Embryonic facial prominence (tissue), 1 donor: ENCODE data around the gene TNFRSF9.

Experiments
- DNase-seq: peaks from one replicate; pipeline ENCODE4 v3.0.0-alpha.2; 2016; ENCODE audit errors: extremely low spot score

Gene TNFRSF9

GRCh38 chr1:7873801-7874795 is 66.5 kb downstream of the TNFRSF9 start:
- no peak for DNase-seq

DNA sequence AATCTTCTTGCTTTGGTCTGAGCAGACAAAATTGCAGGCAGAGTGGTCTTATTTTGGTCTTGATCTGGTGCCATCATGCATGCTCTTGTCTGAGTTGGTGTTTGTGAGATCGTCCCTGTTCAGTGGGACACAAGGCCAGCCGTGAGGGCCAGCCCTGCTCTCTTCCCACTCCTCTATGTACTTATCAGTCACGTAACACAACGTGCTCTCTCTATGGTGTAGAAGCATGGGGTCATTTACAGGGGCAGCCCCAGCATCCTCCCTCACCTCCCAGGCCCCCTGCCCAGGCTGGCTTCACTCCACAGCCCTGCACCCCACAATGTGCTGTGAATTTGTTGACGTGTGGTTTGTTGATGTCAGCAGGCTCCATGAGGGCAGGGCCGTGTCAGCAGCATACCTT is 69.5 kb downstream of the TNFRSF9 start:
- no peak for DNase-seq

- DNase-seq, result no peak
These were observed 71.3 kb downstream of the TNFRSF9 start for GRCh38 chr1:7869136-7869920.

DNA sequence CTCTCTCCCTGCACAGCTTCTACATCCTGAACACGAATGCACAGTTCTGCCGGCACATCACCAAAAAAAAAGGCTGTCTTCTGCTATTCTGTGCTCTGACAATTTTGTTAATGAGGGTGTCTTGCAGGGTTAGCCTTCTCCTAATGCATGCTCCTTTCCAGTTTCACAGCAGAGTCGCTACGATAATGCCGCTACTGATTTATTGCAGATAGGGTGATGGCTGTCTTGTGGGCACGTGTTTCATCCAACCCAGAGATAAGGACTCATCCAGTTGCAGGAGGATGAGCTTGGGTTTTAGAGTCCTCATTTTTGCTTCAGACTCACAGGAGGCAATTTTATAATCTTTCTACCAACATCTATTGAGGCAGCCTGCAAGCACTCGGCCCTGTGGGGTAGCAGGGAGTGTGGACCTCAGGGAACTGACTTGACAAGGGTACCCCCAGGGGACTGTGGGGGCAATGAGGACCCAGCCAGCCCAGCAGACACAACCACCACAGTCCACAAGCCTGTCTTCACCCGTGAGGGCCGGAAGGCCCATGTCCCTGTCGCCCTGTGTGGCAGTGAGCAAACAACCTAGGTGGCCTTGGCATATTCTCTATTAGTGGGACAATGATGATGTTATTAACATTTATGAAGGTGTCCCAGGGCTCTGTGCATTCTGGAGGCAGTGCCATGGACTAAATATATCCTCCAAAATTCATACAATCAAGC is 72.4 kb downstream of the TNFRSF9 start:
- no peak for DNase-seq

DNA sequence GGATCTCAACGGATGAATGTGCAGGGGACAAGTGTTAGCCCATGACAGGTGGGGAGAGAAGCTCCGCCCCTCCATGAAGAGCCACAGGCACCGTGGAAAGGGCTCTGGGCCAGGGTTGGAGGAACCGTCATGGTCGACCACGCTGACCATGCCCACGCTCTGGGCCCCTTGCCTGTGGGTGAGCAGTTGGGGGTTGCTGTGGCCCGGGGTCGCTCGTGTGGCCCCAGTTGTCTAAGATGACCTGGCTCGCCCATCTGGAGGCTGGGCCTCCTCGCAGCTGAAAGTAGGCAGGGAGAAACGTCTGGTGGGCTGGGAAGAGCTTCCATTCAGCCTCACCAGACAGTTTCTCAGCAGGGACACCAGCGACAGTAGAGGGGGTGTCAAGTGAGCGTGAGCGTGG is 74.7 kb downstream of the TNFRSF9 start:
- DNase-seq, result no peak
